ENCODE measurements around the gene GTF3C2. TPM values are rescaled to one million over a fixed set of nuclear protein-coding genes. Genes with fewer than 3 reads are reported as not detected.
"Not testable (repeated sequence)": the region's sequence is repeated elsewhere in the genome, so short reads cannot be mapped to it uniquely, and the experiment has no call there.

Gene GTF3C2
- total and polyA plus RNA-seq, 11 donors, result 17.8 to 42.6 (median 24.1) TPM

DNA sequence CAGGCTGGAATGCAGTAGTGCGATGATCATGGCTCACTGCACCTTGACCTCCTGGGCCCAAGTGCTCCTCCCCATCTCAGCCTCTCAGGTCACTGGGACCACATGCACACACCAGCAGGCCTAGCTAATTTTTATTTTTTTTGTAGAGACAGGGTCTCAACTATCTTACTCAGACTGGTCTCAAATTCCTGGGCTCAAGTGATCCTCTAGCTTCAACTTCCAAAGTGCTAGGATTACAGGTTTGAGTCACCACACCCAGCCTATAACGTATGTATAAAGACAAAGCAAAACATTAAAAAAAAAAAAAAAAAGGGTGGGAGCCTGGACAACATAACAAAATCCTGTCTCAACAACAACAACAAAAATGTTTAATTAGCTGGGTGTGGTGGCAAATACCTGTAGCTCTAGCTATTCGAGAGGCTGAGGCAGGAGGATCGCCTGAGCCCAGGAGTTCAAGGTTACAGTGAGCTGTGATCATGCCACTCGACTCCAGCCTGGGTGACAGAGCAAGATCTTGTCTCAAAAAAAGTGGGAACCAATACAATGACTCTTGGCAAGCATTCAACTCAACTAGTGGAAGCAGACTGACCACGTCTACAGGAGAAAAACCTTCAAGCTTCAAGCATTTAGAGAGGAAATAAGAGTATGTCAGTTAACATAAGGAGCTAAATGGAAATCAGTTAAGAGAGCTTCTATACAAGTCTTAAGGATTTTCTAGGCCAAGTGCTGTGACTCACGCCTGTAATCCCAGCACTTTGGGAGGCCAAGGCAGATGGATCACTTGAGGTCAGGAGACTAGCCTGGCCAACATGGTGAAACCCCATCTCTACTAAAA, 2.6 kb downstream of the GTF3C2 start:
- 76 to 79% (median 77%) methylated on average over 7 of the region's 7 CpGs for WGBS, 4 donors
- Histone ChIP-seq H3K4me3 (no peak overlapping the region), H3K36me3 (peaks cover 0 to 11% (median 0%) of the 10 kb centered on the region in 9 donors), H3K4me1 (peaks cover 4 to 57% (median 27%) of the 10 kb centered on the region in 12 donors), H3K27me3 (no peaks in the 10 kb centered on the region), H3K9me3 (no peaks in the 10 kb centered on the region), H3K27ac (peak overlapping the region in 1 of 12 donors; percentile 30)
- intact Hi-C loops (cut with DNase I), result no loop called here
- no peak for TF ChIP-seq POLR2A (IDR thresholded peaks at IDR 0.05)
- TF ChIP-seq, protein P1, sequence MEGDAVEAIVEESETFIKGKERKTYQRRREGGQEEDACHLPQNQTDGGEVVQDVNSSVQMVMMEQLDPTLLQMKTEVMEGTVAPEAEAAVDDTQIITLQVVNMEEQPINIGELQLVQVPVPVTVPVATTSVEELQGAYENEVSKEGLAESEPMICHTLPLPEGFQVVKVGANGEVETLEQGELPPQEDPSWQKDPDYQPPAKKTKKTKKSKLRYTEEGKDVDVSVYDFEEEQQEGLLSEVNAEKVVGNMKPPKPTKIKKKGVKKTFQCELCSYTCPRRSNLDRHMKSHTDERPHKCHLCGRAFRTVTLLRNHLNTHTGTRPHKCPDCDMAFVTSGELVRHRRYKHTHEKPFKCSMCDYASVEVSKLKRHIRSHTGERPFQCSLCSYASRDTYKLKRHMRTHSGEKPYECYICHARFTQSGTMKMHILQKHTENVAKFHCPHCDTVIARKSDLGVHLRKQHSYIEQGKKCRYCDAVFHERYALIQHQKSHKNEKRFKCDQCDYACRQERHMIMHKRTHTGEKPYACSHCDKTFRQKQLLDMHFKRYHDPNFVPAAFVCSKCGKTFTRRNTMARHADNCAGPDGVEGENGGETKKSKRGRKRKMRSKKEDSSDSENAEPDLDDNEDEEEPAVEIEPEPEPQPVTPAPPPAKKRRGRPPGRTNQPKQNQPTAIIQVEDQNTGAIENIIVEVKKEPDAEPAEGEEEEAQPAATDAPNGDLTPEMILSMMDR (IDR thresholded peaks at IDR 0.05), result no peak
- DNase-seq (no peak), ATAC-seq (no peak)

DNA sequence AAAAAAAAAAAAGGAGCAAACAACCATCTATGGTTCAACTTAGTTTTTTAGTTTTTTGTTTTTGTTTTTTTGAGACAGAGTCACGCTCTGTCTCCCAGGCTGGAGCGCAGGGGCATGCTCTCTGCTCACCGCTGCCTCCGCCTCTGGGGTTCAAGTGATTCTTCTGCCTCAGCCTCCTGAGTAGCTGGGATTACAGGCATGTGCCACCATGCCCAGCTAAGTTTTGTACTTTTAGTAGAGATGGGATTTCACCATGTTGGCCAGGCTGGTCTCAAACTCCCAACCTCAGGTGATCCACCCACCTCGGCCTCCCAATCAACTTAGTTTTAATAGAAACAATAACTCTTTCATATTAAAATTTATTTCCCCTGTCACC, 3.2 kb downstream of the GTF3C2 start:
- intact Hi-C loops (cut with DNase I); H3K9me3 ChIP-seq; ATAC-seq; H3K27me3 ChIP-seq; DNase-seq; H3K4me3 ChIP-seq; H3K27ac ChIP-seq: not testable (repeated sequence)
- 95 to 98% (median 97%) methylated on average over 5 of the region's 5 CpGs for WGBS, 4 donors
- peaks cover 4 to 55% (median 26%) of the 10 kb centered on the region in 12 donors for H3K4me1 ChIP-seq
- H3K36me3 ChIP-seq, result peaks cover 0 to 11% (median 0%) of the 10 kb centered on the region in 9 donors

DNA sequence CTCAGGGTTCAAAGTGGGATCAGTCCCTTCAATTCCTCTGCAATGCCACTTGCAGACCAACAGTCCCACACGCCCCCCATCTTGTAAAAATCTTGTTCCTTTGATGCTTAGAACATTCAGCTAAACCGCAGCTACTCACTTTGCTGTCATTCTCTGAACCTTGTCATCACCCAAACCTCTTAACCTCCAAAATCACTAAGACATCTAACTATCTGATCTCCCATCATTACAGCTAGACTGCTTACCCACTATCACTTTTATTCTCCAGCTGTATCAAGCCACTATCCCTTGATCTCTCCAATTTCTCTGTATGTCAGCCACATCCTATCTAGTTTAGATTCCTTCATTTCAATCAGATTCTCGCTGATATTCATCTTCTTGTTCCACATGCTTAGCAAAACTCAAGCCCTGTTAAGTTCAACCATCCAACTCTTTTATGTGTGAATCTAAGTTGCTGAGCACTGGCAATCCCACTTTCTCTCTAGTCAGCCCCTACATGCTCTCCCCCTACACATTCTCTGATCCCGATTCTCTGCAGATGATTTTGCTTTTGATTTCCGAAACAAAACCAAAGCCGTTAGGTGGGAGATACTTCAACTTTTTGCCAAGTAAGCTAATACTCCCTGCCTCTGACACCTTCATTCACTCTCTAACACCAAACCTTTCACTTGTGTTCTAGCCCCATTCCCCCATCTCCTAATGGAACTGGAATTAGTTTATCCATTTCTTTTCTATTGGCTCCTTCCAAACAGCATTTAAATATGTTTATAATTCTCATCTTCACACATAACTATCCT, 4.6 kb downstream of the GTF3C2 start:
- Histone ChIP-seq H3K4me1 (peaks cover 4 to 41% (median 16%) of the 10 kb centered on the region in 12 donors), H3K36me3 (peaks cover 0 to 17% (median 6%) of the 10 kb centered on the region in 9 donors), H3K27ac (no peak overlapping the region), H3K4me3 (no peak overlapping the region), H3K9me3 (no peaks in the 10 kb centered on the region), H3K27me3 (no peaks in the 10 kb centered on the region)
- WGBS, 4 donors, result 79 to 86% (median 81%) methylated on average over 6 of the region's 6 CpGs
- TF ChIP-seq, protein P1 (IDR thresholded peaks at IDR 0.05), result no peak
- TF ChIP-seq POLR2A (IDR thresholded peaks at IDR 0.05), result no peak
- intact Hi-C loops (cut with DNase I), result no loop called here
- ATAC-seq (no peak), DNase-seq (no peak)

DNA sequence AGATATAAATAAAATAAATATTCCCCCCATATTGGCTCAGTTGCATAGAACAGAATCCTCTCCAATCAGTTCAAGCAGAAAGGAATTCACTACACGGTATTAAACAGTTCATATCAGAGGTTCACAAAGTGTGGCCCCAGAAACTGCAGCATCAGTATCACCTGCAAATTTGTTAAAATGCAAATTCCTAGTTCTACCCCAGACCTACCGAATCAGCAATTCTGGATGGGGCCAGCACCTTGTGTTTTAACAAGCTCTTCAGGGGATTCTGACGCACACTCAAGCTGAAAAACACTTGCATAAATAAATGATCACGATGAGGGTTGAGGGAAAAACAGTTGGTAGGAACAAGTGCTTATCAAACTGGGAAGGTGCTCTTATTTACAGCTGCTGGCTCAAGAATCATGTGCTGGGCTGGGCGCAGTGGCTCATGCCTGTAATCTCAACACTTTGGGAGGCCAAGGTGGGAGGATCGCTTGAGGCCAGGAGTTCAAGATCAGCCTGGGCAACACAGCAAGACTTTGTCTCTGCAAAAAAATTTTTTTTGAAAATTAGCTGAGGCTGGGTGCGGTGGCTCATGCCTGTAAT, 6.4 kb downstream of the GTF3C2 start:
- TF ChIP-seq POLR2A (IDR thresholded peaks at IDR 0.05), result no peak
- TF ChIP-seq, protein P1 (IDR thresholded peaks at IDR 0.05), result no peak
- Histone ChIP-seq H3K9me3 (no peaks in the 10 kb centered on the region), H3K36me3 (peaks cover 0 to 17% (median 6%) of the 10 kb centered on the region in 9 donors), H3K27ac (no peak overlapping the region), H3K4me1 (peaks cover 2 to 32% (median 12%) of the 10 kb centered on the region in 12 donors), H3K27me3 (no peaks in the 10 kb centered on the region), H3K4me3 (no peak overlapping the region)
- no peak for DNase-seq
- no peak for ATAC-seq
- intact Hi-C loops (cut with DNase I), result no loop called here
- 80 to 90% (median 83%) methylated on average over 6 to 7 of the region's 7 CpGs for WGBS, 4 donors

Measured in heart left ventricle (tissue), 16 donors.